ENCODE results near the gene SWSAP1. TPM values are rescaled to one million over a fixed set of nuclear protein-coding genes. Genes with fewer than 3 reads are reported as not detected.

The SWSAP1 gene
- total RNA-seq, 2 donors from 2014 or later, result 2.2 to 2.8 TPM

GRCh38 chr19:11342429-11342828 lies 32.0 kb upstream of the SWSAP1 start:
- Mint-ChIP-seq H3K4me1 (peaks cover 17% of the 10 kb centered on the region), H3K27ac (no peak overlapping the region), H3K9me3 (no peaks in the 10 kb centered on the region), H3K4me3 (no peak overlapping the region), H3K27me3 (ENCODE audit: insufficient read depth) (peaks cover 2% of the 10 kb centered on the region), H3K36me3 (ENCODE audit: low read depth) (peaks cover 11% of the 10 kb centered on the region)
- Histone ChIP-seq H3K27ac (ENCODE audit: low read depth, low read length) (no peak overlapping the region), H3K9me3 (ENCODE audit: control insufficient read depth, low read length) (no peaks in the 10 kb centered on the region), H3K4me3 (ENCODE audit: low read length) (no peak overlapping the region), H3K36me3 (ENCODE audit: control insufficient read depth, insufficient read depth, low read length) (peaks cover 5% of the 10 kb centered on the region), H3K4me1 (ENCODE audit: control insufficient read depth, insufficient read depth, low read length) (peaks cover 8% of the 10 kb centered on the region), H3K9ac (ENCODE audit: extremely low read depth, low read length, poor library complexity, severe bottlenecking) (no peak overlapping the region), H3K27me3 (ENCODE audit: control insufficient read depth, insufficient read depth, low read length, poor library complexity, severe bottlenecking) (no peaks in the 10 kb centered on the region)
- DNase-seq, result no peak
- TF ChIP-seq, protein P1, sequence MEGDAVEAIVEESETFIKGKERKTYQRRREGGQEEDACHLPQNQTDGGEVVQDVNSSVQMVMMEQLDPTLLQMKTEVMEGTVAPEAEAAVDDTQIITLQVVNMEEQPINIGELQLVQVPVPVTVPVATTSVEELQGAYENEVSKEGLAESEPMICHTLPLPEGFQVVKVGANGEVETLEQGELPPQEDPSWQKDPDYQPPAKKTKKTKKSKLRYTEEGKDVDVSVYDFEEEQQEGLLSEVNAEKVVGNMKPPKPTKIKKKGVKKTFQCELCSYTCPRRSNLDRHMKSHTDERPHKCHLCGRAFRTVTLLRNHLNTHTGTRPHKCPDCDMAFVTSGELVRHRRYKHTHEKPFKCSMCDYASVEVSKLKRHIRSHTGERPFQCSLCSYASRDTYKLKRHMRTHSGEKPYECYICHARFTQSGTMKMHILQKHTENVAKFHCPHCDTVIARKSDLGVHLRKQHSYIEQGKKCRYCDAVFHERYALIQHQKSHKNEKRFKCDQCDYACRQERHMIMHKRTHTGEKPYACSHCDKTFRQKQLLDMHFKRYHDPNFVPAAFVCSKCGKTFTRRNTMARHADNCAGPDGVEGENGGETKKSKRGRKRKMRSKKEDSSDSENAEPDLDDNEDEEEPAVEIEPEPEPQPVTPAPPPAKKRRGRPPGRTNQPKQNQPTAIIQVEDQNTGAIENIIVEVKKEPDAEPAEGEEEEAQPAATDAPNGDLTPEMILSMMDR (conservative IDR thresholded peaks at IDR 0.05), result no peak
- WGBS, 2 experiments (ENCODE audit: insufficient coverage in 1 of 2, insufficient read length in 1 of 2), result 98% methylated on average over 2 of the region's 3 CpGs; no CpG with 5 or more reads in 1 of the 2 experiments

DNA sequence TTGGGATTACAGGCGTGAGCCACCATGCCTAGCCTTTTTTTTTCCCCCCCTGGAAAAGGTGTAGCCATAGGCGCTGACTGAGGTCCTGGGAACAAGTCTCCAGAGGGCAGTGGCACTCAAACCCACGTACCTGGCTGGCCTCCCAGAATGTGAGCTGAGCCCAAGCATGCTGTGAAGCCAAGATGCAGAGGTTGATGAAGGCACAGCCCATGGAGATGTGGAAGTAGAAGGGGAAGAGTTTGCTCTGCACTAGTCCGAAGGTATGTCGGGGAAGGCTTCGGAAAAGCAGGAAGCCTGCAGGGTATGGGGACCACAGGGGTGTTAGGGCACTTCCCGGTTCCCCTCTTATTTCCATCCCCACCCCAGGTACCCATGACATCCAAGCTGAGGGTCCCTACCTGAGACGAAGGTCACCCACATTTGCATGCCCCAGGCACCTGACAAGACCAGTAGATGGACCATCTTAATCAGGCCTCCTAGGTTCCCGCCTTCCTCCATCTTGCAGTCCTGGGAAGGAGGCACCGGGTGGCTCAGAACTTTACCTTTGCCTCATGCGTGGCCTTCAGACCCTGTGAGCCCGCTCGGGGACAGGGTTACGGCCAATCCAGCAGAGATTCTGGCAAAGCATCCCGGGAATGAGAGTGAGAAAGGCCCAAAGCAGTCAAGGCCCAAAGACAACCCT lies 29.2 kb upstream of the SWSAP1 start:
- TF ChIP-seq, protein P1 (conservative IDR thresholded peaks at IDR 0.05), result no peak
- H3K9me3 ChIP-seq (ENCODE audit: control insufficient read depth, low read length), result no peaks in the 10 kb centered on the region
- 62 to 81% methylated on average over 5 to 15 of the region's 15 CpGs for WGBS, 2 experiments (ENCODE audit: insufficient coverage in 1 of 2, insufficient read length in 1 of 2)
- Mint-ChIP-seq H3K36me3 (ENCODE audit: low read depth) (peaks cover 11% of the 10 kb centered on the region), H3K4me1 (peaks cover 12% of the 10 kb centered on the region), H3K27me3 (ENCODE audit: insufficient read depth) (peaks cover 6% of the 10 kb centered on the region), H3K4me3 (peak overlapping the region; percentile 88), H3K27ac (peak overlapping the region; percentile 97), H3K9me3 (peaks cover 11% of the 10 kb centered on the region)
- no peak for DNase-seq
- H3K27ac ChIP-seq (ENCODE audit: low read depth, low read length), result no peak overlapping the region
- no peaks in the 10 kb centered on the region for H3K27me3 ChIP-seq (ENCODE audit: control insufficient read depth, insufficient read depth, low read length, poor library complexity, severe bottlenecking)
- peaks cover 5% of the 10 kb centered on the region for H3K36me3 ChIP-seq (ENCODE audit: control insufficient read depth, insufficient read depth, low read length)
- peak overlapping the region; percentile 97 for H3K4me3 ChIP-seq (ENCODE audit: low read length)
- H3K4me1 ChIP-seq (ENCODE audit: control insufficient read depth, insufficient read depth, low read length), result peaks cover 3% of the 10 kb centered on the region
- H3K9ac ChIP-seq (ENCODE audit: extremely low read depth, low read length, poor library complexity, severe bottlenecking), result peak overlapping the region; percentile 77

DNA sequence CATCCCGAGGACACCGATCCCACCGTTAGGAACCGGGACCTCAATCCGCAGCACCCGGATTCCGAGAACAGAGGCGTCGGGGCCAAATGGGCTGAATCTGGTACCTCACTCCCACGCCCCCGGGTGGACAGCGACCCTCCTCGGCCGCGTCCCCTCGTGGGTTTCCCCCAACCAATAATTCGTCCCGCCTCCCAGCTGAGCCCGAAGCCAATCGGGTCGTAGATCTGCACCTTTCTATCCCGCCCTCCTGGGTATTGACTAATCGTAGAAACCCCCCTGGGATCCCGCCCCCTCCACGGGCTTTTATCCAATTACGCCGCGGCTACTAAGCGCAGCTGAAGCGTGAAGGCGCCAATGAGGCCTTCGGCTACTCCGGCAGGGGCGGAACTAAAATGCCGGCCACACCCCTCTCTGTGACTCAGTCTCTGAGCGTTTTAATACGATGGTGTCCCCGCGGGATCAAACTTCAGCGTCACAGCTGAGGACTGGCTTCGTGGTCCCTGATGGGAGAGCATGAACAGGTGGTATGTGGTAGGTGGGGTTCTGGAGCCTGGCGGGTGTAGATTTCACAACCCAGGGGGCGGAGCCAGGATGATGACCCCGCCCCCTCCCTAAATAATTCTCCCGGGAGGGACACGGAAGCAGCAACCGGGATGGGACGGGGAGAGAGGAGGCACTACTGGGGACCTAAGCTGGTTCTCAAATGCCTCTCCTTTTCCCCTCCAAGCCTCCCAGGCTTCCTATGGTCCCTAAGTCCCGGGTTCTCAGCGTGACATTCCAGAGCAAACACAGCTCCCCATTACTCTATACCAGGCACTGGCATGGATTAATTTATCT lies 28.1 kb upstream of the SWSAP1 start, which contains the start of the genes CCDC159 and TMEM205:
Gene CCDC159 (plus strand): TSS at position 416 of the 837 bp plus-strand sequence. CDS start 88 bp downstream, at position 504.
Gene TMEM205 (minus strand): TSS at position 165 of the 837 bp plus-strand sequence. CDS start 649 bp downstream, outside the sequence.
- no peaks in the 10 kb centered on the region for H3K27me3 ChIP-seq (ENCODE audit: control insufficient read depth, insufficient read depth, low read length, poor library complexity, severe bottlenecking)
- no peak within 1 kb of the TSS for H3K27ac ChIP-seq (ENCODE audit: low read depth, low read length)
- WGBS, 2 experiments (ENCODE audit: insufficient coverage in 1 of 2, insufficient read length in 1 of 2), result 0 to 1% methylated on average over 26 to 50 of the region's 50 CpGs
- H3K4me3 ChIP-seq (ENCODE audit: low read length), result peak within 1 kb of the TSS; percentile 97
- H3K4me3 Mint-ChIP-seq, result peak within 1 kb of the TSS; percentile 88
- peak within 1 kb of the TSS; percentile 97 for H3K27ac Mint-ChIP-seq
- peaks cover 13% of the 10 kb centered on the region for H3K27me3 Mint-ChIP-seq (ENCODE audit: insufficient read depth)
- peaks cover 3% of the 10 kb centered on the region for H3K4me1 ChIP-seq (ENCODE audit: control insufficient read depth, insufficient read depth, low read length)
- H3K9me3 Mint-ChIP-seq, result peaks cover 11% of the 10 kb centered on the region
- peak within 1 kb of the TSS; percentile 77 for H3K9ac ChIP-seq (ENCODE audit: extremely low read depth, low read length, poor library complexity, severe bottlenecking)
- TF ChIP-seq, protein P1 (conservative IDR thresholded peaks at IDR 0.05), result no peak
- peak; percentile 99 for DNase-seq
- H3K36me3 ChIP-seq (ENCODE audit: control insufficient read depth, insufficient read depth, low read length), result peaks cover 4% of the 10 kb centered on the region
- H3K9me3 ChIP-seq (ENCODE audit: control insufficient read depth, low read length), result no peaks in the 10 kb centered on the region
- peaks cover 11% of the 10 kb centered on the region for H3K36me3 Mint-ChIP-seq (ENCODE audit: low read depth)
- H3K4me1 Mint-ChIP-seq, result peaks cover 12% of the 10 kb centered on the region
